ENCODE data around the gene TSPAN2.

The TSPAN2 gene

DNA sequence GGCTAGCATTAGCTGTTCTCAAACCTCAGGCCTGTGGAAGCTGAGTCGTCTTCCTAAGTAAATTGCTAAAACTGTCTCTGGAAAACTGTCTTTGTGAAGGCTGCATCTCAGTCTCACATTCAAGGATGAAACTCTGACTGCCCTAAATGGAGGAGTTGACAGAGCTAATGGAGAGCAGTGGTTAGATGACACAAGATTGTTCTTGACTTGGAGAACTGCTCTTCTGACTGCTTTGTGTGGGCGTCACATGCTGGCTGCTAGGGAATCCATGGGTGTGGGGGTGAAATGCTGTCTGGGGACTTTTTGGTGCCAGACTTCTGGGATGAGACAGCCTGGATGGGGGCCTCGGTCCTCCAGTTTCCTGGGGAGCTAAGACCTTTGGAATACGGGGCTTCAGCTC, 24.5 kb upstream of the TSPAN2 start:
- no peak for DNase-seq (ENCODE audit: low read depth)

DNA sequence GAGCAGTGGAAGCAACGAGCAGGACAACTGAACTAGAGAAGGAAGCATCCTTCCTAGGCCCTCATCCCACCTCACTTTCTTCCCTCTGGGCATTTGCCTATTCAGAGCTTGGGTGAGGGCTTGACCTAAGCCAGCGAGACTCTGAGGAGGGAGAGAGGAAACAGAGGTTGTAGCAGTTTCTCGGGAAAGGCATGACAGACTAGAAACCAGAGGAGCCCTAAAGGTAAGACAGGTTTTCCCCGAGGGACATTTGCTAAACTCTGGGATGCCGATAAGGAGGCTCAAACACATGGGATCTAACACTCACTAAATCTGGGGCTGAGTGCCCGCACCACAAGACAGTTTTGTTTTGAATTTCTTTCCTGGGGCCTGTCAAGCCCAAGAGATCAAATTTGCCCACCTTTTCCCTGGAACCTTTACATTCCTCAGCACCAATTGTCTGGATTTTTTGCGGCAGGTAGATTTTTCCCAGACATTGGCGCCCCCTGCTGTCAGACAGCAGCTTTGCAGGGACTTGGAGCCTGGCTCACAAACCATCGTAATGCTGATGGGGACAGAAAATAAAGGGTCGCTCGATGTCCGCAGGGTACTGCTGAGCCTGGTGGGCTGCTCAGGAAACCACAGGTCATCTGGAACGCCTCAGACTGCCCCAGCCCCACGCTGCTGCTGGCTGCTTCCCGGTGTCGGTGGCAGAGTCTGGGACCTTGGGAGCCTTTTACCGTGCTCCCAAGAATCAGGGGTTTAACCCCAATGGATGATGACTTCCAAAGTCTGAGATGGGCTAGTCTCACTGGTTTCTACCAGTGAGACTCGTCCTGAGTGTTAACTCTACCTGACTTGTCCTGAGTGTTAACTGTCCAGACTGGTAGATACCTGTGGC, 23.4 kb upstream of the TSPAN2 start:
- DNase-seq (ENCODE audit: low read depth): peak; percentile 19

DNA sequence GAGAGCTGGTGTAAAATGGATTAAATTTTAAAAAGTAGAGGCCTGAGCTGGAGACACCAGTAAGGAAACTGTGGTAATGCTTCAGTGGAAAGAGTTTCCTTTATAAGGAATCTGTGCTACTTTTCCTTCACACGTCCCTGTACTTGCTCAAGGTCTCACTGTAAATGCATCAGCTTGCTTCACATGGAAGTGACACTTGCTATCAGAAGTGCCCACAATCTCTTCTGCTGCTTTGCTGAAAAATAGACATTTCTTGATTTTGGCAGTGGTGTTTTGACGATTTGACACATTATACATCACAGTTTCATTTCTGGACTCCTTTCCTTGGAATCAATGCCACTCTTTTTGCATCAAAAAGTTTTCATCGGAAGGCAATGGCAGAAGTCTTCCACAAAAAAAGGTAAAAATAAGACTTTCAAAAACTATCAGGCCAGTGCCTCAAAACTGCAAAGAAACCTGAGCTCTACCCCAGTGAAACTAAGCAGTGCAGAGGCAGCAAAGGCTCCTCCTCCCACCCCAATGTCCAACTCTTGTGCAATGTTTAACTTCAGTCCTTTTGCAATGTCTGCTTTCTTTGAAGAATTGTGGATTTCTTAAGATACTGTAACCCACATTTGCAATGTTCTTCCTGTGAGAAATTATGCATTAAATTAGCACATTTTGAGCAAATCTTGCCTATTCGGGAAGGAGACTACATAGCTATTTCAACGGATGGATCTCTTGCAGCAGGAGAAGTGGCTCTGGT, 18.4 kb upstream of the TSPAN2 start:
- DNase-seq (ENCODE audit: low read depth): no peak

DNA sequence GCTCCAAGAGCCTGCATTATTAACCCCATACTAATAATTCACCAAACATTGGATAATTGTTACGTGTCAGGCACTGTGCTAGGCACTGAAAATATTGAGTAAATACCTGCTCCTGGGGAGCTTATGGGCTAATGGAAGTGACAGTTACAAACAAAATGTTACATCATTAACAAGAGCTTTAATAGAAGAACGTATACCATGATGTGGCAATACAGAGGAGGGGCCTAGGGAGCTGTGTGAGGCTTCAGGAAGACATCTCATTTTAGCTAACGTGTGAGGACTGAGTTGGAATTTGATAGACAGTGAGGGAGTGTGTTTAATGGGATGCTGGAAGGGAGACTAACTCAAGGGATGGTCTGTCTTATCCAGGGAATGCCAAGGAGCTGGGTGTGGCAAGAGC, 16.5 kb upstream of the TSPAN2 start:
- no peak for DNase-seq (ENCODE audit: low read depth)

DNA sequence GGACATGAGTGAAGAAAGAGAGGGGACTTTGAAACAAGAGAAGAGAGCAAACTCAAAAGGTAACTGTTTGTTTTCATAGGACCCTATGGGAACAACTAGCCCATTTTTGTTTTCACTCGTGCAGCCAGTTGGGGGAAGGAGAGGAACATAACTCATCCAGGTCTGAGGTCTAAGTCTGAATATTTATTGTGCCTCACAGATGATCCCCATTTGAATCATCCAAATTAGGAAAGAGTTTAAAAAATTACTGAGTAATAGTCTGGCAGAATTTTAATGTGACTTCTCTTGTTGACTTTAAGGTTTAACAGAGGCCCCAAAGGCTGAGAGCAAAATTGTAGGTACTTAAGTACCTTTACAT, 10.4 kb upstream of the TSPAN2 start:
- no peak for DNase-seq (ENCODE audit: low read depth)

DNA sequence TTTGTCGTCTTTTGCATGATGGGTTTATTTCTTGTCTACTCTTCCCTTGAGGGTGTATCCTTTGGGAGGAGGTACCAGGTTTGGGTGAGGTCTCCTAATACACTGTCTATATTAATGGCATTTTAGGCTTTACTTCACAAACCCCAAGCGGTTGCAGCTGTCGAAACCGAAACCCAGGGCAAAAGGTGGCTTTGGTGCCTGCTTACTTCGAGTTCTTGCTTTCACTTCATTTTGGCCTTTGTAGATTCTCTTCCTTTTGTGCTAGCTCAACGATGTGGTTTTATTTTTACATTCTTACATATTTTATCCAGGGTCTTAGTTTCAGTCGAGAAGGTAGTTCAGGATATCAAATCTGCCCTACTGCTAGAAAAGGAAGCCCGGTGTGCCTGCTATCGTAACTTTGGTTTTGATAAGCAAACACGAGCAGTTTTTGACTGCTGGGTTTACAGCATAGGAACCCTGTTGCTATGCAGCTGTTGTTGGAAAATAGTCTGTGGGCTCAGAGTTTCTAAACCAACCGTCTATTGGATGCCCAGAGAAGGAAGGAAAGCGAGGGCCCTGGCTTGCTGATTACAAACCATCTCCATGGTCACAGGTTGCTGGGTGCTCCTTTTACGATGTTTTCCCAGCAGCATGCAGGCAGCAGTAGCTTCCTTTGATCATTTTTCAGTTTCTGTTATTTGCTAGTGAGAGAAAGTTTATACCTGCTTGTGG, 9.8 kb upstream of the TSPAN2 start:
- DNase-seq (ENCODE audit: low read depth): peak; percentile 52

DNA sequence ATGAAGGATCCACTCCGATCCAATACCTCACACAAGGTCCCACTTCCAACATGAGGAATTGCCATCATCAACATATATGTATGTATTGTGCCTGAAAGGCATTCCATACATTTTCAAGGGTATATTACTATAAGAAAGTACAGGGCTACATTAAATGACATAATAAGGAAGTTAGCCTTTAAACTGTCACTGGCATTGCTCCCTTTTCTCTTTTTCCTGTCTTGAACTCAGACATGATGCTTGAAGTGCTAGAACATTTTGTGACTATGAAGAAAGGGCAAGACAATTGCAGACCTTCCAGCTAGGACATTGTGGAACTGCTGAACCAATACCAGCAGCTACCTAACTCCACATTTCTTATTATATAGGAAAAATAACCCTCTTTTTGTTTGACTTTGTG, 2.9 kb upstream of the TSPAN2 start:
- DNase-seq (ENCODE audit: low read depth): no peak

DNA sequence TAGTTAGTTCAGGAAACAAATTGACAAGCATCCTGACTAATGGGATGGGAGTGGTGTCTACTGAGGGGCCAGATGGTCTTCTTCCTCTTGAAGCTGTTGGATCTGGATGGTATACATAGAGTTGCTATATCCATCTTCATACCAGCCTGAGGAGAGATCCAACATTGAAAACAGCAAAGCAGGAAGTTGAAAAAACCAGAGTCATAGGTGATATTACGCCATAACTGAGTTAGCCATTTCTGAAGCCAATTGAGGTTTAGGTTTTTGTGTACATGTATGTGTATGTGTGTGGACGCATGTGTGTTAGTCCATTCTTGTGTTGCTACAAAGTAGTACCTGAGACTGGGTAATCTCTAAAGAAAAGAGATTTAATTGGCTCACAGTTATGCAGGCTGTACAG, 2.3 kb upstream of the TSPAN2 start:
- no peak for DNase-seq (ENCODE audit: low read depth)

DNA sequence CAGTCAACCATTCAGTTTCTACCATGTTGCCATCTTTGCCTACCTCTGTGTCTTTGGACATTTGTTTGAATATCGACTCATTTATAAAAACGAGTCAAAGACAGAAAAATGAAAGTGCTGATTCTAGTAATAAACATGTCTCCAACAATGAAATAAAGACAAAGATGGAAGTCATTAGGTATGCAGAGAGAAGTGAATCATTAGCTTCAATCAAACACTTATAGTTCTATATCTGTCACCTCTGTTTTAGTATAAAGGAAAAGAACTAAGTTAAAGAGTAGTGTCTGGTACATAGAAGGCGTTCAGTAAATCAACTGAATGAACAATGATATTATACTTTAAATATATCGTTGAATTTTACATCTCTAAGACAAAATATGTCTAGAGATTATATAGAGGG, 1.7 kb upstream of the TSPAN2 start:
- DNase-seq (ENCODE audit: low read depth): no peak

DNA sequence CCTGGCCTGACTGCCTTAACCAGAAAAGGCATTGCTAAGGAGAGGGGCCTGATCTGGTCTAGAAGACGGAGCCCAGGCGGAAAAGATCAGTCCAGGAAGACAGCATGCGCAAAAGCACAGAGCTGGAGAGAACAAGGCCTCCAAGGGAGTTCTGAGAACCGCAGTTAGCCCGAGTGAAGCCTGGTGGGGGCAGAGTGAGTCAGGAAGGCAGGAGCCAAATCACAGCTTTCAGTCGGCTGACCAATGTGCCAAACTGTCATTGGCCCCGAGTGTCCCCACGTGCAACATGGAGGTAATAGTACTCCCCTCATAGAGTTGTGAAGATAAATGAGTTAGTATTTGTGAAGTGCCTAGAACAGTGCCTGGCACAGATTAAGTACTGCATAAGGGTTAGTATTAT, 1.2 kb upstream of the TSPAN2 start:
- DNase-seq (ENCODE audit: low read depth): no peak

DNA sequence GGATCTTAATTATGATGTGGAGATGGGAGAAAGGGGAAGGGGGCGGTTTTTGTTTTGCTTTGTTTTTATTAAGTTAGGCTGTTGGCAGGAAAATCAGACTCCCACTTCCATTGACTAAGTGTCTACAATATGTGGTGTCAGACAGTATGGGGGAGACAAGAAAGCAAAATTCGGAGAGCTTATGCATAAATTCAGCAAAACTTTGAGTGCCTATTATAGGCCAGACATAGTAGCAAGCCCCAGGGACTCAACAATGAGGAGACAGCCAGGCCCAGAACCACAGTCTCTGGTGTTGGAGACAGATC, 835 bp upstream of the TSPAN2 start:
- no peak for DNase-seq (ENCODE audit: low read depth)

DNA sequence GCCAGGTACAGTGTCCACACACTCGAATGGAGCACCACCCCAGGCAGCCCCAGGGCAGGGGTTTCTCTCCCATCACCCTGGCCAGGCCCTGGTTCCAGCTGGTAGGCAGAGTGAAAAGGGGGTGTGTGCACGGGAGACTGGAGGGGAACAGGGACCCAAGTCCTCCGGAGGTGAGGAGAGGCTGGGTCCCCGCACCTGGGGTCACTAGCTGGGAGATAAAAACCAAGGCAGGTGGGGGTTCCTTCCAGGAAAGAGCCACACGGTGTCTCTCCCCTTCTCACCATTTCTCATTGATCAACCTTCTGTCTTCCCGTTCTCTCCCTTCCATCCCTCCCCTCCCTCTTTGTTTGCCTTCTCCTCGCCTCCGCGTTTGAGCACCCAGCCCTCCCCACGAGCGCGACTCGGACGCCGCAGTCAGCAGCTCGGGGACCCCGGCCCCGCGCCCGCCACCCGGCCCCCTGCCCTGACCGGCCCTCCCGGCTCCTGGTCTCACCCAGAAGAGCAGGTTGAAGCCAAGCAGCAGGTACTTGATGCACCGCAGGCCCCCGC, 358 bp downstream of the TSPAN2 start:
- DNase-seq (ENCODE audit: low read depth): no peak

DNA sequence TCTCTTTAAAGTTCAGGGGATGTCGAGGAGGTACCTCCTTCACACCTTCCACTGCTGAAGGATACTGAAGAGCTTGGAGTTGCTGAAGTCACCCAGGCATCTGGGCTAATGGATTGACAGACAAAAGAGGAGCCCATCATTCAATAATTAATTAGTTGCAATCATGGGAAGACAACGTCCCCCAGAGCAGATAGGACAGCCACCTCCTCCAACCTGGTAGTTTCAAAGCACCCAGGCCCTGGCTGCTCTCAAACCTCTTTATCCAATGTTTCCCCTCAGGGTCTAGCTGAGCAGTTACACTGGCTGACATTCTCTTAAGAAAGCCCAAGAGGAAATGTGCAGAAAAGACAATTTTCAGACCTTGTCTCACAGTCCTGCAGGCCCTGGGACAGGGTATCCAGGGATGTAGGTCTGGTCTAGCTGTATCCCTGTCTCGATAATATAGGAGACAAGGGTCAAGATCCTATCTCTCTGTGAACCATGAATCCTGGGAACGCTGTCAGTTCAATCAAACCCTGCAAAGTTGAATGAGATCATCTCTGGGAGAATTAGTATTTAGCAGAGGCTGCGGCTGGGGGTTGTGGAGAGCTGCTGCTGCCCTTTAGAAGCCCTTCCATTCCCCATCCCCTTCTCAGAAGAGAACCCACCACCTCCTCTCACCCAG, 1.1 kb downstream of the TSPAN2 start:
- DNase-seq (ENCODE audit: low read depth): no peak

DNA sequence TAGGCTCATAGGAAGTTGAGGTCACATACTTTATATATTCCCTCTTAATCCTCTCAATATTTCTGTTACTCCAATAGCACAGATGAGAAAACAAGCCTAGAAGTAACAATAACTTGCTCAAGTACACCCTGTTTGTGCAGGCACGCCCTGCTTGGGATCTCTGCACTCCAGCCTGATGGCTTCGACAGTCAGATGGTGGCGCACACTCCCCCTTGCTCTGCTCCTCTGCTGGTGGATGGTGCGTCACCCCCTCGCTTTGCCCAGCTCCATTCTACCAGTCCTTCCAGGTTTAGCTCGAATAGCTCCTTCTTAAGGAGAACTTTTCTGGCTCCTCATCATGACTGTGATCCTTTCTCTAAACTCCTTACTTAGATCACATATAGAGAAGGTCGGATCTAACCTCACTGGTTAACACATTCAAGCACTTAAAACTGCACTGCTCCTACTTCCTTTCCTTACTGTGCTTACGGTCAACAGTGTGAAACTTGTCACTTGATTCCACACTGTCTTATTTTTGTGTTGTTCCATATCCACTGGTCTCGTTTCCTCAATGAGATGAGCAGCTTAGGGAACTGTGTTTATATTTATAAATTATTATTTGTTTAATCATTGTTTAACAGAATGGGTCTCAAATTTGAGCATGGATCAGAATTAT, 3.0 kb downstream of the TSPAN2 start:
- DNase-seq (ENCODE audit: low read depth): no peak

DNA sequence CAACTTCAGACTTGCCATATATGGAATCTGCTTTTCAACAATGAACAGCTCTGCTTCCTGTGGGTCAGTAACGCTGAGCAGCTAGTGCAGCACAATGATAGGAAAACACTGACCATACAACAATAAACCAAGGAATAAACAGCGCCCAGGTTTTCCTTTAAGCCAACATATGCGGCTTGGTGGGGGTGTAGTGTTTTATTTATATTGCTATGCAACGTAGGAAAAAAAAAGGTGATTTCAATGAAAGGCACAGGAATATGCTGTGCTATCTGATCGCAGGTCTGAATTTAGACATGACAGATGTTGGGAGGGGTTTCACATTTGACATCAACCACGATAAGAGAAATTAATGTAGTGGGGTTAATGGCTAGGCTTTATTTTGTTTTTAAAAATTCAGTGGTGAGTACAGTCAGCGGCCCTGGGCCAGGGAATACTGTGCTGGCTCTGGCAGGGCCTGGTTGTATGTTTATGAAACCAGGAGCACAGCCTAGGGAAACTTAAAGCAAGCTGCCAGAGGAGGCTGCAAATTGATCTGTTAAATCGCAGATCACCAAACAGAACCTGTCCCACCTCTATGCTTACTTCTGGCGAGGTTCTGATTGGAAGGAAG, 4.3 kb downstream of the TSPAN2 start:
- no peak for DNase-seq (ENCODE audit: low read depth)

DNA sequence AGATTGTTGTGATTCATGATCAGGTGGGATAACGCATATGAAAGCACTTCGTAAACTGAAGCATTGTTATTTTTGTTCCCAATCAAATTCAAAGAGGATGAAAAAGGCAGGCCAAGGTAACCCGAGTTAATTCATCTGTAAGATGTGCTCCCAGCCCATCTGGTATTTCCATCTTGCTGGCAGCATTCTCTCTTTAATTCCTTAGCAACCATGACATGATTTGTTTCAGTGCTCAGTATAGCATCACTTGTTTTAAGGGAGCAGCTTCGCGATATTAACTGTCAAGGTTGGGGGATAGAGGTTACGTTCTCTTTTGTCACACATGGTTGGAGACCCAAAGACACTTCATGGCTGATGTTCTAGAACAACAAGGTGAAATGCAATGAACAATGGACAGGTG, 6.4 kb downstream of the TSPAN2 start:
- DNase-seq (ENCODE audit: low read depth): no peak

DNA sequence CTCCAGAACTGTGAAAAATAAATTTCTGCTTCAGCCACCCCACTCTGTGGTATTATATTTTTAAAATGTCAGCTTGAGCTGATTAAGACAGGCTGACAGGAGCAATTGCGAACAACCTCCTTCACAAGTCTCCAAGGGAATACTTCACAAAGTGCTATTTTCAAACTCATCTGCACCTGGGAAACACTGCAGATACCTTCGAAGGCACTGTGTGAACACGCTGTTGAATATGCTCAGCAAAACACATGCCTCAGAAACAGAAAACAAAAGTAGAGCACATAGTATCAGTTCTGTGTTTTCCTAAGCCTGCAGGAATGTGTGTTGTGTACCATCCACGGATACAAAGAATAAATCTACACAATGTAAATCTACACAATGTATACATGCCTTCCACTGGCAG, 10.6 kb downstream of the TSPAN2 start:
- no peak for DNase-seq (ENCODE audit: low read depth)

DNA sequence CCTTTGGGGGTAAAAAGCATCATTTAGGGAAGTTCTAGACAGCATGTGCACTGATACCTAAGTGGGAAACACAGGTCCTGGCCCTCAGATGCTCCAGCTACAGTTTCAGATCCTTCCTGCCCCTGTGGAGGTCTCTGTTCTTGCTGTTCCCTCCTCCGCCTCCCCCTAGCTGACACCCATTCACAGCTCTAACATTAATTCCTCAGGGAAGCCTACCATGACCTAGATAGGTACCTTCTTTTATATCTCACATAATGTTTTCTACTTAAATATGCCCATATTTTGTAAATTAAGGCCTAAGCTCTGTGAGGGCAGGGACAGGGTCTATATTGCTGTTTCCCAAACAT, 11.3 kb downstream of the TSPAN2 start:
- no peak for DNase-seq (ENCODE audit: low read depth)

DNA sequence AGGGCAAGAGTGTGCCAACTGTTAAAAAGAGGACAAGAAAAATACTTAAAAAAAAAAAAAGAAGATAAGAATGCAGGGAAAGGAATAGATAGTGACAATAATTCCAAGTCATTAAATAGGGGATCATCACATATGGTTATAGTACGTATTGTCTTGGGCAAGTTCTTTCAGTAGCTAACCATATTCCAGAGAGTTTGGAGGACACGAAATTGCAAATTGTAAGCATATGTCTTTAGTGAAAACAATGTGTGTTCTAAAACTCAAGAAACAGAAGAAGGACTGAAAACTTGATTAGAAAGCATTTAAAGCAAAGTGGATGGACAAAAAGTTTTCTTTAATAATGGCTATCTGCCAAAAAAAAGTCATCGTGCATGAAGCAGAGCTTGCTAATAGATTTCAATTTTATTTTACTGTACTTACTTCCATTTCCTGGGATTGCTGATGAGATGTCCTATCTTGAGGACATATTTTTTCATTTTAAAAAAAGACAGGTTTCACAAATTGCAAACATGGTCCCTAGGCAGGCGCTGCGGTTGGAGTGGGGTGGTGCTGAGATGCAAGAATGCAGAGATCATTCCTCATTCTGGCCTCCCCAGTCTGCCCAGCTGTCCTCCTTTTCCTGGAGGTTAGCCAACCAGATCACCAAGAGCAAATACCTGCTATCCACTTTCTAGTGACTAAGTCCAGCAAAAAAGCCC, 11.9 kb downstream of the TSPAN2 start:
- DNase-seq (ENCODE audit: low read depth): no peak

DNA sequence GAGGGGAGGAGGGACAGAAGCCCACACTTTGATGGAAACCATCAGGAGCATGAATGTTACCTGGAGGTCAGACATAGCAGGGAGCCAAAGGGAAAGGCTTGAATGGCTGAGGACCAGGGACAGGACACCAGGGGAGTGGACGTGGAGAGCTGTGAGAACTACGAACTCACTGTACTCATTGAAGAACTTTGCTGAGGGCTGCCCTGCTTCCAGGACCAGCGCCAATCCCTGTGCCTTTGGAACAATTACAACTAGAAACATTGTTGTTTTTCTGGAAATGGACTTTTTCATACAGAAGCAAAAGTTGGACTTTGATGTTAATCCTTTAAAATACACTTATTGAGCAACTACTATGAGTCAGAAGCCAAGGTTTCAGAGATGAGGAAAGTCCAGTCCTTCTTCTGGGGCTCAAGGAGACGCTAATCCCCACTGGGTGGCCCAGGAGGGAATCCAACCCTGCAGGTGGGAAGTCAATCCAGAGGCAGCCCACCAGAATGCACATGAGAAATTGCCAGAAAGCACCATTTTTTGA, 12.9 kb downstream of the TSPAN2 start:
- no peak for DNase-seq (ENCODE audit: low read depth)
